IMR-90 (cell line): ENCODE measurements around the gene OPN1MW2. TPM values are rescaled to one million over a fixed set of nuclear protein-coding genes. Genes with fewer than 3 reads are reported as not detected.
"Not testable (repeated sequence)": the region's sequence is repeated elsewhere in the genome, so short reads cannot be mapped to it uniquely, and the experiment has no call there.

Experiments used
- ATAC-seq: fragments of 200-7000 bp; cut with Tn5 transposase; 2 replicates; pipeline ENCODE4 v1.9.1; 2020; ENCODE audit warnings: low read depth, mild to moderate bottlenecking, moderate library complexity
- BruUV-seq: library from RNA; stranded (reverse); fragments of 400-500 nt; replicated peaks from 2 replicates; lab custom pipeline; 2021; lab: Mats Ljungman, UMichigan
- CTCF ChIA-PET: fragments of 300-600 bp; formaldehyde crosslinking; extraction: SDS; loops from one replicate; lab custom pipeline; 2021; ENCODE audit warnings: antibody characterized with exemption; lab: Yijun Ruan, JAX
- POLR2A ChIA-PET: fragments of 300-600 bp; sonication (Branson Sonifier 250); formaldehyde crosslinking; loops from one replicate; lab custom pipeline; 2022; ENCODE audit warnings: antibody characterized with exemption; ENCODE audit not compliant: unreplicated experiment; lab: Charles Lee
- DNase-seq: peaks from one replicate; pipeline ENCODE4 v3.0.0; 2013
- H2AFZ ChIP-seq: replicated peaks from 2 replicates; pipeline ENCODE3; 2013; ENCODE audit warnings: low read length, mild to moderate bottlenecking; ENCODE audit not compliant: poor library complexity
- H2AK5ac ChIP-seq: 2 replicates; pipeline ENCODE4 v1.6.1; 2013; ENCODE audit warnings: low read depth, low read length, inconsistent platforms
- H2AK9ac ChIP-seq: replicated peaks from 2 replicates; pipeline ENCODE3; 2013; ENCODE audit warnings: mild to moderate bottlenecking, low read depth, low read length, moderate library complexity; ENCODE audit not compliant: poor library complexity
- H2BK120ac ChIP-seq: 2 replicates; pipeline ENCODE4 v1.6.1; 2013; ENCODE audit warnings: low read depth, low read length, inconsistent platforms
- H2BK15ac ChIP-seq: 3 replicates; pipeline ENCODE4 v1.6.1; 2013; ENCODE audit warnings: low read depth, low read length, inconsistent platforms
- H2BK20ac ChIP-seq: 2 replicates; pipeline ENCODE4 v1.6.1; 2013; ENCODE audit warnings: low read depth, mild to moderate bottlenecking, inconsistent platforms, low read length, moderate library complexity
- H2BK5ac ChIP-seq: 2 replicates; pipeline ENCODE4 v1.6.1; 2013; ENCODE audit warnings: mild to moderate bottlenecking, low read depth, low read length, inconsistent platforms; ENCODE audit not compliant: poor library complexity, severe bottlenecking
- H3K14ac ChIP-seq: replicated peaks from 2 replicates; pipeline ENCODE4 v1.6.1; 2013; ENCODE audit warnings: low read depth, low read length, inconsistent platforms
- H3K18ac ChIP-seq: 2 replicates; pipeline ENCODE4 v1.6.1; 2013; ENCODE audit warnings: low read depth, low read length, control low read depth
- H3K23ac ChIP-seq: 2 replicates; pipeline ENCODE4 v1.6.1; 2013; ENCODE audit warnings: low read depth, low read length, inconsistent platforms
- H3K27ac ChIP-seq: 2 replicates; pipeline ENCODE4 v1.5.1; 2013; ENCODE audit warnings: mild to moderate bottlenecking, control low read depth, low read length; ENCODE audit not compliant: insufficient read depth
- H3K27me3 ChIP-seq: 2 replicates; pipeline ENCODE4 v1.6.1; 2013; ENCODE audit warnings: low read length; ENCODE audit not compliant: control insufficient read depth, insufficient read depth
- H3K36me3 ChIP-seq: 2 replicates; pipeline ENCODE4 v1.6.1; 2013; ENCODE audit warnings: low read length, mixed read lengths; ENCODE audit not compliant: control insufficient read depth, insufficient read depth
- H3K4ac ChIP-seq: 2 replicates; pipeline ENCODE4 v1.6.1; 2013; ENCODE audit warnings: low read depth, low read length, inconsistent platforms
- H3K4me1 ChIP-seq: 2 replicates; pipeline ENCODE4 v1.6.1; 2013; ENCODE audit warnings: low read length, mixed read lengths; ENCODE audit not compliant: control insufficient read depth, insufficient read depth
- H3K4me2 ChIP-seq: 2 replicates; pipeline ENCODE4 v1.6.1; 2013; ENCODE audit warnings: low read depth, mild to moderate bottlenecking, control low read depth, low read length, moderate library complexity
- H3K4me3 ChIP-seq: 2 replicates; pipeline ENCODE4 v1.5.1; 2013; ENCODE audit warnings: low read depth, mild to moderate bottlenecking, control low read depth, low read length, moderate library complexity; ENCODE audit not compliant: insufficient read depth
- H3K56ac ChIP-seq: 2 replicates; pipeline ENCODE4 v1.6.1; 2013; ENCODE audit warnings: low read length, inconsistent platforms; ENCODE audit not compliant: insufficient read depth; ENCODE audit errors: extremely low read depth
- H3K79me1 ChIP-seq, 2 experiments: 2 replicates each; pipeline ENCODE4 v1.6.1; 2013; ENCODE audit warnings: low read length in 2 of 2, inconsistent platforms in 1 of 2, low read depth in 1 of 2
- H3K9ac ChIP-seq: 2 replicates; pipeline ENCODE4 v1.6.1; 2013; ENCODE audit warnings: low read depth, low read length, control low read depth
- H3K9me1 ChIP-seq: 2 replicates; pipeline ENCODE4 v1.6.1; 2013; ENCODE audit warnings: low read length, inconsistent platforms; ENCODE audit not compliant: insufficient read depth
- H3K9me3 ChIP-seq: 2 replicates; pipeline ENCODE4 v1.6.1; 2013; ENCODE audit warnings: low read length; ENCODE audit not compliant: control insufficient read depth, insufficient read depth
- H4K20me1 ChIP-seq: 2 replicates; pipeline ENCODE4 v1.6.1; 2013; ENCODE audit warnings: low read length, inconsistent platforms; ENCODE audit not compliant: insufficient read depth
- H4K5ac ChIP-seq: 2 replicates; pipeline ENCODE4 v1.6.1; 2013; ENCODE audit warnings: mild to moderate bottlenecking, low read depth, low read length, control low read depth
- H4K8ac ChIP-seq, 2 experiments: 2 replicates each; pipeline ENCODE4 v1.6.1; 2013; ENCODE audit warnings: low read depth in 2 of 2, low read length in 2 of 2, control low read depth in 1 of 2, inconsistent platforms in 1 of 2
- H4K91ac ChIP-seq: 2 replicates; pipeline ENCODE4 v1.6.1; 2013; ENCODE audit warnings: low read depth, low read length, inconsistent platforms; ENCODE audit not compliant: insufficient read depth
- WGBS, 2 experiments: methylation state at CpG; one replicate each; pipeline versions ENCODE4 v1.1.5 to v1.1.7; 2013; ENCODE audit warnings: missing lambda C conversion rate in 2 of 2; ENCODE audit not compliant: insufficient read length in 1 of 2; ENCODE audit errors: extremely low coverage in 2 of 2; 5-methylcytosine and 5-hydroxymethylcytosine counted together
- dilution Hi-C: fragments of 300-500 bp; cut with HindIII; formaldehyde crosslinking; loops from one replicate; pipeline ENCODE4 v1.14.3; 2018; ENCODE audit warnings: low sequenced_read_pairs; ENCODE audit not compliant: unreplicated experiment
- in situ Hi-C: fragments of 300-500 bp; cut with MboI; formaldehyde crosslinking; loops from 3 replicates; pipeline ENCODE4 v1.14.3; 2019; ENCODE audit warnings: low sequenced_read_pairs, inconsistent platforms, mixed read lengths
- intact Hi-C: fragments of 100-400 bp; cut with micrococcal nuclease; formaldehyde crosslinking; loops from 2 replicates; pipeline ENCODE4 v1.10.0; 2022
- polyA plus RNA-seq, 3 experiments: library from polyadenylated mRNA; depleted of rRNA; stranded (reverse); fragments of >200 nt; gene quantifications; 2 replicates each; pipeline ENCODE4 v1.2.3, GENCODE V29; 2012; ENCODE audit warnings: low replicate concordance in 1 of 3
- total RNA-seq: library from RNA; depleted of rRNA; stranded (reverse); fragments of >200 nt; gene quantifications from 2 replicates; pipeline ENCODE4 v1.2.3, GENCODE V29; 2012

OPN1MW2 gene
- total and polyA plus RNA-seq, 2 of the 4 experiments (the other 2 are of a cell fraction) = not detected

DNA sequence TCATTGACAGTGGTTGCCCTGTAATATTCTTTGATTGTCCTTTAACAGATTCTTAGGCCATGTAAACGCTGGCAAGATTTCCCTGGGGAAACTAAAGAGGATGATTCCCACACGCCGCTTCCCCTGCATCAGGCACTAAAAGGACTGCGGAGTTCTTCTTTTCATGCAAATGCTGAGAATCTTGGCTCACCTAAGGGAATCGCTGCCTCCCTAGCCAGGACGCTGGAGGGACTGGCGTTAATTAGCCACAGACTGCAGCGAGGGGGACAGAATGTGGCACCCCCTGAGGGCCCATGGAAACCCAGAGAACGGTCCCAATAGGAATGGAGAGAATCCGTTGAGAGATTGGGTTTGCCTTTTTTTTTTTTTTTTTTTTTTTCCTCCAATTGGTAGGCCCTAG is 8.1 kb upstream of the OPN1MW2 start:
- H2BK15ac ChIP-seq, BruUV-seq, H2BK20ac ChIP-seq, H3K4me2 ChIP-seq, H3K27ac ChIP-seq, H3K4me1 ChIP-seq, H3K14ac ChIP-seq, dilution Hi-C loops, H2AFZ ChIP-seq, H4K91ac ChIP-seq, H3K56ac ChIP-seq, H2AK9ac ChIP-seq, H3K36me3 ChIP-seq, CTCF ChIA-PET, H3K4ac ChIP-seq, intact Hi-C loops, H4K5ac ChIP-seq, H3K4me3 ChIP-seq, H2BK5ac ChIP-seq, H3K9me3 ChIP-seq, POLR2A ChIA-PET, H4K8ac ChIP-seq, H4K20me1 ChIP-seq, H2BK120ac ChIP-seq, ATAC-seq, H3K9ac ChIP-seq, H2AK5ac ChIP-seq, H3K18ac ChIP-seq, H3K79me1 ChIP-seq, in situ Hi-C loops, DNase-seq, H3K23ac ChIP-seq, H3K9me1 ChIP-seq, H3K27me3 ChIP-seq: not testable (repeated sequence)
- WGBS, 2 experiments = no CpG with 5 or more reads among the region's 10 CpGs

DNA sequence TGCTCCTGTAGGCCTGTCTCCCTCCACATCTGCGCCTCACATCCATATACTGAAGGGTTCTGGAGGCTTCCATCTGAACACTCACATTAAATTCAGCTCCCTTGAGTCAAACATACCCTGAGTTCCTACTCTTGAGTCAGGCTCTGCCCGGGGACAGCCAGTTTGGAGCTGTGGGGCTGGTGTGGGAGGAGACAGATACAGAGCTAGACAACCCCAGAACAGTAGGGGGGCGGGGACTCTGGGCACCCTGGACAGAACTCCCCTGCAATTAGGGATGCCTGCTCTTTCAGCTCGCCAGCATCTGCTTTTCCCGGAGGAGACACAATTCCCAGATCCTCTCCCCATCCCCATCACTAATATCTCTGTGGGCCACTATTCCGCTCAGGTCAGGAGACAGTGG is 5.7 kb downstream of the OPN1MW2 start:
- dilution Hi-C loops, intact Hi-C loops, H4K20me1 ChIP-seq, H2BK5ac ChIP-seq, H3K23ac ChIP-seq, H3K9me1 ChIP-seq, H3K14ac ChIP-seq, DNase-seq, H3K56ac ChIP-seq, H3K18ac ChIP-seq, H3K4me2 ChIP-seq, H4K8ac ChIP-seq, BruUV-seq, H4K5ac ChIP-seq, H2AK9ac ChIP-seq, ATAC-seq, H3K79me1 ChIP-seq, H2BK15ac ChIP-seq, H3K9me3 ChIP-seq, H3K4me3 ChIP-seq, H4K91ac ChIP-seq, in situ Hi-C loops, H3K36me3 ChIP-seq, H3K4me1 ChIP-seq, H3K4ac ChIP-seq, H2BK120ac ChIP-seq, H2AFZ ChIP-seq, H3K27ac ChIP-seq, H2AK5ac ChIP-seq, POLR2A ChIA-PET, H3K27me3 ChIP-seq, H2BK20ac ChIP-seq, CTCF ChIA-PET, H3K9ac ChIP-seq: not testable (repeated sequence)
- no CpG with 5 or more reads among the region's 6 CpGs for WGBS, 2 experiments
